Measurements from ENCODE around the gene ATRNL1. TPM values are rescaled to one million over a fixed set of nuclear protein-coding genes. Genes with fewer than 3 reads are reported as not detected.

Gene ATRNL1
- total RNA-seq, 6 experiments from 2014 or later, result 0.08 to 0.23 (median 0.09) TPM; not detected in 3

DNA sequence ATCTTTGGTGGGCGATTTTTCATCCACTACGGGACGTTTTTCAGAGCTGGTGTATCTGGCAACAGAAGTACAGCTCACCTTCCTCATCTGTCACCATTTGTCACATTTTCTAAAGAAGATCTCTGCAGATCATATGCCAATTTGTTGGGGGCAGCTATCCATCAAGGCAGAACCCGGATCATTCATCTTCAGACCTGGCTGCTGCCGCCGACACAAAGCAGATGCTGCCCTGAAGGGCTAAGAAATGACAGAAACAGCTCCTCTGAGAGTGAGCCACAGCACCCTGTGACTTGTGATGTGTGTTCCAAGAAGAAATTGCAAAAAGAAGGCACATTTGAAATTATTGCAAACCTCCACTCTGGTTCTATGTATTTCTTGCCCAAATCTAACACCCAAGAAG, 888.9 kb downstream of the ATRNL1 start:
- Mint-ChIP-seq H3K36me3 (ENCODE audit: low read depth) (no peaks in the 10 kb centered on the region), H3K4me1 (ENCODE audit: low read depth) (peaks cover 17% of the 10 kb centered on the region), H3K9me3 (no peaks in the 10 kb centered on the region), H3K27ac (no peak overlapping the region), H3K27me3 (ENCODE audit: insufficient read depth) (peaks cover 4% of the 10 kb centered on the region), H3K4me3 (no peak overlapping the region)
- TF ChIP-seq, protein P1, sequence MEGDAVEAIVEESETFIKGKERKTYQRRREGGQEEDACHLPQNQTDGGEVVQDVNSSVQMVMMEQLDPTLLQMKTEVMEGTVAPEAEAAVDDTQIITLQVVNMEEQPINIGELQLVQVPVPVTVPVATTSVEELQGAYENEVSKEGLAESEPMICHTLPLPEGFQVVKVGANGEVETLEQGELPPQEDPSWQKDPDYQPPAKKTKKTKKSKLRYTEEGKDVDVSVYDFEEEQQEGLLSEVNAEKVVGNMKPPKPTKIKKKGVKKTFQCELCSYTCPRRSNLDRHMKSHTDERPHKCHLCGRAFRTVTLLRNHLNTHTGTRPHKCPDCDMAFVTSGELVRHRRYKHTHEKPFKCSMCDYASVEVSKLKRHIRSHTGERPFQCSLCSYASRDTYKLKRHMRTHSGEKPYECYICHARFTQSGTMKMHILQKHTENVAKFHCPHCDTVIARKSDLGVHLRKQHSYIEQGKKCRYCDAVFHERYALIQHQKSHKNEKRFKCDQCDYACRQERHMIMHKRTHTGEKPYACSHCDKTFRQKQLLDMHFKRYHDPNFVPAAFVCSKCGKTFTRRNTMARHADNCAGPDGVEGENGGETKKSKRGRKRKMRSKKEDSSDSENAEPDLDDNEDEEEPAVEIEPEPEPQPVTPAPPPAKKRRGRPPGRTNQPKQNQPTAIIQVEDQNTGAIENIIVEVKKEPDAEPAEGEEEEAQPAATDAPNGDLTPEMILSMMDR (IDR thresholded peaks at IDR 0.05), result no peak
- DNase-seq, result no peak

DNA sequence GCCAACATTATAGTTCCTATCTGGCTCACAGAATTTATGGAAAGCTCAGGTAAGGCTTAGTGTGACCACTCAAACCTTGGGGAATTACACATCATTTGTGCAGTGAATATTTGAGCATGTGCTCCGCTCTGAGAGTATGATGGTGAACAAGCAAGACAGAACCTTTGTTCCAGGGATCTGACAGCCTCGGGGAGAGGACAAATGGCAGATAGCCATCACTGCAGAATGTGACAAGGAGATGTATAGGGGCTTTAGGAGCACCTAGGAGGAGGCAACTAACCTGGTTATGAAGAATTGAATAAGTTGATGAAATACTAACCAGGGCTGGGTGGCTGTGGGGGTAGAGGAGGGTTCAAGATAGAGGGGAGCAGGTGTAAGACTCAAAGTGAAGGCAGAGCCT, 889.4 kb downstream of the ATRNL1 start:
- DNase-seq, result no peak
- Mint-ChIP-seq H3K9me3 (no peaks in the 10 kb centered on the region), H3K4me3 (no peak overlapping the region), H3K27me3 (ENCODE audit: insufficient read depth) (peaks cover 2% of the 10 kb centered on the region), H3K27ac (no peak overlapping the region), H3K36me3 (ENCODE audit: low read depth) (no peaks in the 10 kb centered on the region), H3K4me1 (ENCODE audit: low read depth) (peaks cover 17% of the 10 kb centered on the region)
- TF ChIP-seq, protein P1 (IDR thresholded peaks at IDR 0.05), result no peak

DNA sequence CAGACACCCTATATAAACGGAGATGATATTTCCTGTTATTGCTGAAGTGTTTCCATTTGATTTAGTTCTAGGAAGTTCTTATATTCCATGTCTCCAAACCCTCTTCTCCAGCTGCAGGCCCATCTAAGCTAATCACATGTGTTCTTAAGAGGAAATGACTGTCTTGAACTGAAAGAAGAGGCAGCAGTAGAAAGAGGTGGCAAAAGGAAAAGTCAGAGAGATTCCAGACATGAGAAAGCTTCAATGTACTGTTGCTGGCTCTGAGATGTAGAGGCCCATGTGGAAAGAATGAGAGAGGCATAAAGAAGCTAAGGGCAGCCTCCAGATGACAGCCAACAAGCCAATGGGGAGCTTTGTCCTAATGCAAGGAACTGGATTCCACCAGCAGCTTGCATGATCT, 892.6 kb downstream of the ATRNL1 start:
- Mint-ChIP-seq H3K9me3 (no peaks in the 10 kb centered on the region), H3K27me3 (ENCODE audit: insufficient read depth) (peaks cover 2% of the 10 kb centered on the region; the same call in 1 of the 2 replicates), H3K4me1 (ENCODE audit: low read depth) (peaks cover 18% of the 10 kb centered on the region), H3K27ac (no peak overlapping the region), H3K36me3 (ENCODE audit: low read depth) (no peaks in the 10 kb centered on the region), H3K4me3 (no peak overlapping the region)
- no peak for DNase-seq
- TF ChIP-seq, protein P1 (IDR thresholded peaks at IDR 0.05), result no peak

DNA sequence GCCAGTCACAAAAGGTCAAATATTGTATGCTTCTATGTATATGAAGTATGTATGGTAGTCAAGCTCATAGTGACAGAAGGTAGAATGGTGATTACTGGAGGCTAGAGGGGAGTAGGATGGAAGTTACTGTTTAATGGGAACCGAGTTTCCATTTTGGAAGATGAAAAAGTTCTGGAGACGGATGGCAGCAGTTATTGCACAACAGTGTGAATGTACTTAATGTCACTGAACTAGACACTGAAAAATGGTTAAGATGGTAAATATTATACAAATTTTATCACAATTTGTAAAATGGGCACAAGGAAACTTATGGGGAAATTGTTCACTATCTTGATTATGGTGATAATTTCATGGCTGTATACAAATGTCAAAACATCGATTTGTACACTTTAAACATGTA, 895.2 kb downstream of the ATRNL1 start:
- Mint-ChIP-seq H3K4me1 (ENCODE audit: low read depth) (peaks cover 13% of the 10 kb centered on the region; the same call in 1 of the 2 replicates), H3K27me3 (ENCODE audit: insufficient read depth) (no peaks in the 10 kb centered on the region), H3K36me3 (ENCODE audit: low read depth) (no peaks in the 10 kb centered on the region), H3K27ac (no peak overlapping the region), H3K9me3 (no peaks in the 10 kb centered on the region), H3K4me3 (no peak overlapping the region)
- TF ChIP-seq, protein P1 (IDR thresholded peaks at IDR 0.05), result no peak
- DNase-seq, result no peak

DNA sequence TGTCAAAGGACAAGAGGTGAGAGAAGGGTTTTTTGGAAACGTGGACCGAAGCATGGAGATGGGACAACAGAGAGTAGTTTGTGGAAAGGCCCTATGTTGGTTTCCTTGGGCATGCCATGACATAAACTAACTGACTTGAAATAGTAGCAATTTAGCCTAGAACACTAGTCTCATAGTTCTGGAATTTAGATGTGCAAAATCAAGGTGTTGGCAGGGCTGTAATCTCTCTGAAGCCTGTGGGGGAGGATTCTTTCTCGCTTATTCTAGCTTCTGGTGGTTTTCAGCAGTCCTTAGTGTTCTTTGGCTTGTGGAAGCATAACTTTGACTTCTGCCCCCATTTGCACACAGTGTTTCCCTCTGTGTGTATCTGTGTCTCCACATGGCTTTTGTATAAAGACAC, 896.5 kb downstream of the ATRNL1 start:
- no peaks in the 10 kb centered on the region for H3K9me3 Mint-ChIP-seq
- no peak overlapping the region for H3K4me3 Mint-ChIP-seq
- no peaks in the 10 kb centered on the region for H3K27me3 Mint-ChIP-seq (ENCODE audit: insufficient read depth)
- peak; percentile 1 for DNase-seq
- H3K36me3 Mint-ChIP-seq (ENCODE audit: low read depth), result no peaks in the 10 kb centered on the region
- TF ChIP-seq, protein P1 (IDR thresholded peaks at IDR 0.05), result no peak
- H3K4me1 Mint-ChIP-seq (ENCODE audit: low read depth), result peaks cover 13% of the 10 kb centered on the region; the same call in 1 of the 2 replicates
- H3K27ac Mint-ChIP-seq, result no peak overlapping the region

Measured in HFFc6 (cell line).